HS-27A (cell line): Measurements from ENCODE around the gene ABHD10.
A peak's percentile ranks its signal among the peaks of the same experiment; 100 is the strongest.

ENCODE experiments used
- DNase-seq: peaks from one replicate; pipeline ENCODE4 v3.0.0-alpha.2; 2012; ENCODE audit warnings: low read depth, missing footprints

Gene ABHD10

GRCh38 chr3:111965484-111965883 is 13.3 kb upstream of the ABHD10 start:
- no peak for DNase-seq

DNA sequence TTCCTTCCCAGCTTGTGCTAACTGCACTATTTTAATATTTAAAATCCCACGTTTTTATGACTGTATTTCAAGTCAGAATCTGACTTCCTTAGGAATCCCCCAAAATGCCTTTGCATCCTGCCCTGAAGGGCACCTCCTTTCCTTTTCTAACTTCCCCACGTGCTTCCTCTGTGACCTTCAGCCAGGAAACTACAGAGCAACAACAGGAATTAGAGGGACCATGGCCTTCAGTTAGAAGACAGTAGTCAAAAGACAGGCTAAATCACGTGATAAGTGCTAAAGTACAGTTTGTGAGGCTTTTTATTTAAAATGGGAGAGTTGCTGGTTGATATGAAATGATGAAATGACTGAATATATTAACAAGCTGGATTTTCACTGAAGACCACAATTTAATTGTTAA is 11.8 kb upstream of the ABHD10 start:
- no peak for DNase-seq

- peak; percentile 68 for DNase-seq
These were observed 11.1 kb upstream of the ABHD10 start for GRCh38 chr3:111967651-111968274.

GRCh38 chr3:111968319-111969054 is 10.3 kb upstream of the ABHD10 start:
- no peak for DNase-seq

- DNase-seq: no peak
These were observed 8.4 kb upstream of the ABHD10 start for GRCh38 chr3:111970376-111970775.

- no peak for DNase-seq
These were observed 7.2 kb upstream of the ABHD10 start for GRCh38 chr3:111971533-111972130.

GRCh38 chr3:111972891-111973290 is 5.9 kb upstream of the ABHD10 start:
- no peak for DNase-seq

GRCh38 chr3:111975131-111975530 is 3.7 kb upstream of the ABHD10 start:
- DNase-seq: no peak

DNA sequence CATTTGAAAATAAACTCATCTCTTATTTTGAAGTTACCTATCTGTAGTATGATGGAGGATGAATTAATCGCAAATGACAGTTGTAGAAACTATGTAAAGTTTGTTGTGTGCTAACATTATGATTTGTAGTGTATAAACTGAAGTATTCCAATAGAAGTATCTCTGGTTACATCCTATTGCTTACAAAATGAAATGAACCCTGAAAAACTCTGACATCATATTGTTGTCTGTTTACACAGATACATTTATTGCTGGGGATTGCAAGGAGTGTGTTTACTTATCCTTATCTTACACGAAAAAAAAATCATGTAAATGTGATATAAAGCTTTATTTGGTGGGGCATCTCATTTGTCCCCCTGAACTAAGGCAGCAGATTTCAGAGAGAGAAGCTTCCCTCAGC is 2.6 kb upstream of the ABHD10 start:
- DNase-seq: no peak

DNA sequence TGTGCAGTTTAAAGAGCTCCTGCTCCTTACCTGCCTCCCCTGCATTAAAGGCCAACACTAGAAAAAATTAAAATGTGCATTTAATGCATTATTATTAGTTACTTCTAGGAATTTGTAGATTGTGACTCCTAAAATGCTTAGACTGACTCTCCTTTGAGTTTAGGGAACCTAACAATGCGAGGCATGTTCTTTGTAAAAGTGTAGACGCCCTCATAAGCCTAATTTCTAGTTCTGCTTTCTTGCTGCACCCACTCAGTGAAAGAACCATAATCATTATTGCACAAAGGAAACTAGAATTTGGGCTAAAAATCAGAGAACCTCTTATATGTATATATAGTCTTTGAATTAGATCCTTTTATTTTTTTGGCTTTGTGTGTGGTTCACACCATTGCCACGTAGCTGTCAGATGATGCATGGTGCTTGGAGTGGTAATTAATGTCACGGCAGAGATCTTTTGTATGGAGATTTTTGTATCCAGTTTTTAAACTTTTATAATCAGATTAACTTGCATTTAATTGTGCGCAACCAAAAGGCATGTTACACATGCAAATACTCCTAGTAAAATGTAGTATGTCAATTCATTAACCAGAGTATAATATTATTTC is 710 bp downstream of the ABHD10 start:
- no peak for DNase-seq

DNA sequence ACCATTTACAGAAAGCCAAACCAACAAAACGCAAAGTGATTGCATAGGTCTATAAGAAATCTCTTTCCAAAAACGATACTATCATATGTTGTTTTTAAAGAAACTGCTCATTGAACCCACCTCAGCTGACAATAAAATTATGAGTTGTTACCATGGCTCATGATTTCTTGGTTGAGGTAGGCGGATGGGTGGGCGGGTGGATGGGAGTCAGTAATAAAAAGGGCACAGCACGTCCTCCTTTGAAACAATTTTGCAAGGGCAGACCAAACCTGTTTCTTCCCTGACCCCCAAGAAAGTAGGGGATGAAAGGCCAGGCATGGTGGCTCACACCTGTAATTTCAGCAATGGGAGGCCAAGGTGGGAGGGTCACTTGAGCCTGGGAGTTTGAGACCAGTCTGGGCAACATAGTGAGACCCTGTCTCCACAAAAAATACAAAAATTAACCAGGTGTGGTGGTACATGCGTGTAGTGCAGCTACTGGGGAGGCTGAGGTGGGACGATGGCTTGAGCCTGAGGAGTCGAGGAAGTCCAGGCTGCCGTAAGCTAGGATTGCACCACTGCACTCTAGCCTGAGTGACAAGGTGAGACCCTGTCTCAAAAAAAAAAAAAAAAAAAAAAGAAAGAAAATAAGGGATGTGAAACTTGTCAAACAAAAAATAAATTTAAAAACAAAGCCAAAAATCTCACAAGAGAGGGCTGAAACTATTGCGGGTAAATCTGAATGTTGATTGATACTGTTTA is 2.1 kb downstream of the ABHD10 start:
- DNase-seq: no peak

DNA sequence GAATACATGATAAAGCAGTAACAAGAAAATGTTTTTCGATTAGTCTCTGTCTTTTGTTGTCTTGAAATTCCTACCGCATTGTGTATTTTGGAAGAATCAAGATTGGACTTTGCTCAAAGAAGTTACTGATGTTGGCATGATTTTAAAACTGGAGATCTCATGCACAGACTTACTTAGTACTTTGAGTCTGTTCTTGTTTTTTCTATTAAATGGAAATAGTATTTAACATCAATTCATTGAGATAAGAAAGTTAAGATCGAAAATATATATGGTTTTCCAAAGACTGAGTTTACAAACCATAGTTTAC is 2.6 kb downstream of the ABHD10 start:
- no peak for DNase-seq

GRCh38 chr3:111984636-111985298 is 5.9 kb downstream of the ABHD10 start:
- no peak for DNase-seq

- no peak for DNase-seq
These were observed 8.0 kb downstream of the ABHD10 start for GRCh38 chr3:111986800-111987199.

- DNase-seq: no peak
These were observed 10.3 kb downstream of the ABHD10 start for GRCh38 chr3:111989061-111989678.

DNA sequence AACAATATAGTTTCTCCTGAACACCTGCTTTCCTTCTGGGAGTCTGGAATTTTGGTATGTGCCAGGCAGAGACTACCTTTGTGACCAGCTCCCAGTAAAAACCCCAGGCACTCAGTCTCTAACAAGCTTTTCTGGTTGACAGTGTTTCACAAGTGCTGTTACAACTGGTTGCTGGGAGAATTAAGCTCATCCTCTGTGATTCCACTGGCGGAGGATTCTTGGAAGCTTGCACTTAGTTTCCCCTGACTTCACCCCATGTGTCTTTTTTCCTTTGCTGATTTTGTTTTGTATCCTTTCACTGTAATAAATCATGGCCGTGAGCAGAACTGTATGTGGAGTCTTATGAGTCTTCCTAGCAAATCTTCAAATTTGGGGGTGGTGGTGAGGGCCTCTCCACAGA is 14.2 kb downstream of the ABHD10 start:
- DNase-seq: no peak

DNA sequence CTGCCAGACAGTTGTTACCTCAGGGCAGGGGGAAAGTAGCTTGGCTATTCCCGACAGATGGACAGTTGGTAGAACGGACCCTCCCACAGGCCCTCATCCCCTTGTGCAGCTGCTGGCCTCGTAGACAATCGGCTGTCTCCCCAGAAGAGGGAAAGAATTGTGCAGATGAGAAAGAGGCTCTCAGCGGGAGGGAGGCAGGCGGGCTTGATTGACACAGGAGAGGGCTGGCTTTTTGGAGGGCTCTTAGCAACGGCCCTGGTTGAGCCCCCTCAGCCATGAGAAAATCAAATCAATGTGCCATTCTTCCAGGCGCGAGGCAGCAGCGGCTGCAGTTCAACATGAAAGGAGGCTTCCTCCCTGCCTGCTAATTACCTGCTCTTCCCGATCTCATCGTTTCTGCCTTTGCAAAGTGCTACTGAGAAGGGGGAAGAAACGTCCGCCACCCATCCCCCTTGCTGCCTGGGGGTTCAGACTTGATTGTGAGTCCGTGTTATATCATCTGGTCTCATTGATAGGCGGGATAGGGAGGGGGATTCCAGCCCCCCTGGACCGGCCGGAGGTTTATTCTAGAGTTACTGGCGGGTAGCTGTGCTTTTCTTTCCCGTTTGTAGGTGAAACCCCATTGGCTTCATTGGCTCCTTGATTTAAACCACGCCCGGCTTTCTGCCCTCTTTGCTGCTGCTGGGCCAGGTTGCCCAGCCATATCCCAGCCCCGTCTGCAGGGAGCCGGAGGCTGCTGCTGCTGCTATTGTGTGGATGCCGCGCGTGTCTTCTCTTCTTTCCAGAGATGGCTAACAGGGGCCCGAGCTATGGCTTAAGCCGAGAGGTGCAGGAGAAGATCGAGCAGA is 20.0 kb downstream of the ABHD10 start, which contains the start of gene TAGLN3:
Gene TAGLN3 (plus strand): TSS at position 287 of the 848 bp plus-strand sequence. CDS start 501 bp downstream, at position 788.
- no peak for DNase-seq

DNA sequence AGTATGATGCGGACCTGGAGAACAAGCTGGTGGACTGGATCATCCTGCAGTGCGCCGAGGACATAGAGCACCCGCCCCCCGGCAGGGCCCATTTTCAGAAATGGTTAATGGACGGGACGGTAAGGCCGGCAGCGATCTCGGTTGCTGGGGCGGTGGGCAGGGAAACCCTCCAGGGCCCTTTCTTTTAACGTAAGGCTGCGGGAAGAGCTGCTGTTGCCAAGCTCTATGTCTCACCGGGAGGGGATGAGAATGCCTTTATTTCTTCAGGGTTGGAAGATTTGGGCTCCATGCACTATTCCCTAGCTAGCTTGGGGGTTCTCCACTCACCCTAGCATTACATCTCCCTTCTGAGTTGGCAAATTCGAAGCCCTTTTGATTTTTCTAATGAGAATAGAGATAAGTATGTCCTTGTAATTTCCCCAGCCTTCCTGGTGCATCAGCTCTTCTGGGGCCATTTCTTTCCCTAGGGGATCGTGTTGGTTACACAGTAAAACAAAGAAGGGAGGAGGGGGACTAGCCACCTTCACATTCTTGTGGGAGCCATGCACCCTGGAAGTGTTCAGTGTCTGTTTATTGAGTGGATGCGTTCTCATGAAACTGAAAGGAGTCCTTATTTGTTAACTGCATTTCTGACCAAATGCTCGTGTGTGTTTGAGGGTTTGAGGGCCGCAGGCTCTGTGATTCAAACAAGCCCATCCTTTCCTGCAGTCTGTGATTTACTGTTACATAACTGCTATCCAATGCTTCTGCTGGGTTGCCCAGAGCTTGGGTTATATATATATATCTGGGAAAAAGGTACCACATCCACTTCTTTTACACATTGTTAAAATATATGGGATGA is 20.9 kb downstream of the ABHD10 start:
- no peak for DNase-seq

DNA sequence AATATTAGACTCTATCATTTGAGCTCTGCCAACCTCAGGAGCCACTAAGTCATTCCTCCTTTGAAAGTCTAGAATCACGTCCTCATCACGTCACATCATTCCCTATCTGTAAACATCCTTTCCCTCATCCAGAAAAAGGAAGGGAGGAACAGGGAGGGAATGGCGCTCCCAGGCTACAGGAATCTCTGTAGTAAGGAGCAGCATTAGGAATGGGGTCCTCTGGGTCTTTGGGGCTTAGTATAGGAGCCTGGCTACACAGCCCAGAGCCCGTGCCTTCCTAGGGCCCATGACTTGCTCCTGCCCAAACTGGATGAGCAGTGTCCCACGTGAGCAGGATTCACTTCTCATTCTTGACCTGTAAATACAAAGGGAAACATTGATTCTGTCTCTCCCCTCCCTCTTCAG is 21.5 kb downstream of the ABHD10 start:
- DNase-seq: no peak

- DNase-seq: no peak
These were observed 22.1 kb downstream of the ABHD10 start for GRCh38 chr3:112000966-112001365.
